HepG2 (cell line): Measurements from ENCODE around the gene ACSL3. TPM values are rescaled to one million over a fixed set of nuclear protein-coding genes. Genes with fewer than 3 reads are reported as not detected.
A peak's percentile ranks its signal among the peaks of the same experiment; 100 is the strongest.

ENCODE experiments used
- ATAC-seq: fragments of 200-7000 bp; cut with Tn5 transposase; 3 replicates; pipeline ENCODE4 v1.9.1; 2020; ENCODE audit warnings: mild to moderate bottlenecking, moderate library complexity
- BruUV-seq: library from RNA; stranded (reverse); fragments of 400-500 nt; replicated peaks from 2 replicates; lab custom pipeline; 2021; lab: Mats Ljungman, UMichigan
- CTCF ChIA-PET: fragments of 300-600 bp; formaldehyde crosslinking; extraction: SDS; loops from one replicate; lab custom pipeline; 2021; ENCODE audit warnings: low total read pairs, inconsistent platforms, low intra/inter-chr PET ratio; lab: Yijun Ruan, JAX
- POLR2A ChIA-PET: fragments of 350-600 bp; sonication (Branson Sonifier 250); formaldehyde crosslinking; loops from one replicate; lab custom pipeline; 2020; ENCODE audit warnings: antibody characterized with exemption, inconsistent platforms; lab: Yijun Ruan, JAX
- DNase-seq: peaks from one replicate; pipeline ENCODE4 v3.0.0-alpha.2; 2015; ENCODE audit warnings: low spot score
- FAIRE-seq: peaks from 3 replicates; lab custom pipeline; 2011; peaks lifted over from hg19 to GRCh38; lab: Jason Lieb, UNC
- H2AFZ ChIP-seq: one replicate; pipeline ENCODE4 v1.6.1; 2011; ENCODE audit warnings: low read length, inconsistent platforms
- H3K27ac ChIP-seq: fragments of 300-600 bp; 3 replicates; pipeline ENCODE4 v1.8.0; 2011; ENCODE audit warnings: mixed run types, mild to moderate bottlenecking, mixed read lengths, low read length, inconsistent platforms; ENCODE audit not compliant: insufficient read depth; ENCODE audit errors: extremely low read length
- H3K27me3 ChIP-seq, 2 experiments: fragments of 200-600 bp in 1 of 2; 2 replicates in 1 of 2; 3 replicates in 1 of 2; pipeline versions ENCODE4 v1.6.0 to v1.8.0; 2011; ENCODE audit warnings: low read length in 2 of 2, mild to moderate bottlenecking in 2 of 2, moderate library complexity in 2 of 2, inconsistent platforms in 1 of 2; ENCODE audit not compliant: insufficient read depth in 2 of 2, control insufficient read depth in 1 of 2
- H3K36me3 ChIP-seq, 2 experiments: fragments of 200-600 bp in 1 of 2; replicated peaks in 1 of 2; 2 replicates in 1 of 2; 3 replicates in 1 of 2; pipeline versions ENCODE4 v1.5.1 to v1.8.0; 2011; ENCODE audit warnings: low read length in 2 of 2, inconsistent platforms in 1 of 2; ENCODE audit not compliant: insufficient read depth in 2 of 2, control insufficient read depth in 1 of 2
- H3K4me1 ChIP-seq: 2 replicates; pipeline ENCODE4 v1.5.1; 2012; ENCODE audit warnings: low read length, inconsistent platforms; ENCODE audit not compliant: insufficient read depth
- H3K4me2 ChIP-seq: 2 replicates; pipeline ENCODE4 v1.6.0; 2011; ENCODE audit warnings: low read depth, low read length, inconsistent platforms
- H3K4me3 ChIP-seq, 3 experiments: fragments of 200-600 bp in 1 of 3; sonication (generic), shearing (Covaris generic) in 1 of 3; replicated peaks in 1 of 3; 2 replicates each; pipeline ENCODE4 v1.5.1; 2011 to 2016; ENCODE audit warnings: low read length in 3 of 3, inconsistent platforms in 2 of 3, low read depth in 2 of 3, mild to moderate bottlenecking in 2 of 3, control low read depth in 1 of 3, mixed read lengths in 1 of 3; ENCODE audit not compliant: insufficient read depth in 1 of 3
- H3K79me2 ChIP-seq: one replicate; pipeline ENCODE4 v1.6.1; 2011; ENCODE audit warnings: low read length, inconsistent platforms; ENCODE audit not compliant: insufficient read depth
- H3K9ac ChIP-seq: 2 replicates; pipeline ENCODE4 v1.6.0; 2011; ENCODE audit warnings: mild to moderate bottlenecking, low read depth, low read length, inconsistent platforms; ENCODE audit not compliant: insufficient read depth
- H3K9me3 ChIP-seq: 2 replicates; pipeline ENCODE4 v1.5.1; 2012; ENCODE audit warnings: mild to moderate bottlenecking, low read length
- H4K20me1 ChIP-seq: 2 replicates; pipeline ENCODE4 v1.6.0; 2011; ENCODE audit warnings: inconsistent platforms, mild to moderate bottlenecking, low read length, moderate library complexity; ENCODE audit not compliant: insufficient read depth
- ESRRA ChIP-seq: sonication (generic); formaldehyde crosslinking; IDR thresholded peaks from 2 replicates; pipeline ENCODE4 v1.5.1; 2020; ENCODE audit warnings: mild to moderate bottlenecking, low read depth, missing genetic modification reagents
- RBM22 ChIP-seq: fragments of 200-400 bp; formaldehyde crosslinking; optimal IDR thresholded peaks from 2 replicates; pipeline ENCODE3; 2017; ENCODE audit warnings: mild to moderate bottlenecking, low read length, moderate library complexity
- SMYD3 ChIP-seq: sonication (generic); formaldehyde crosslinking; IDR thresholded peaks from 2 replicates; pipeline ENCODE4 v1.8.1; 2023; ENCODE audit warnings: mild to moderate bottlenecking, missing genetic modification reagents
- ZFP36L2 ChIP-seq: sonication (generic); formaldehyde crosslinking; IDR thresholded peaks from 2 replicates; pipeline ENCODE4 v1.4.0; 2020; ENCODE audit warnings: missing genetic modification reagents
- WGBS: methylation state at CpG from one replicate; pipeline ENCODE4 v1.1.6; 2017; ENCODE audit warnings: low lambda C conversion rate; 5-methylcytosine and 5-hydroxymethylcytosine counted together
- in situ Hi-C: cut with HindIII; loops from 2 replicates; pipeline ENCODE4 v1.10.0; 2017; ENCODE audit warnings: low pct_unique_long_range_greater_than_20kb; ENCODE audit not compliant: extremely low pct_ligation_motif_present
- intact Hi-C: fragments of 100-400 bp; cut with micrococcal nuclease; formaldehyde crosslinking; loops from one replicate; pipeline ENCODE4 v1.10.0; 2022; ENCODE audit not compliant: unreplicated experiment
- polyA plus RNA-seq, 8 experiments: library from polyadenylated mRNA; depleted of rRNA in 3 of 8; stranded (reverse) in 7 of 8; unstranded in 1 of 8; fragments of >200 nt; fragmentation: Illumina TruSeq in 4 of 8; extraction: Trizol in 4 of 8; gene quantifications; 2 replicates each; pipeline versions ENCODE4 v1.2.1 to v1.2.3, GENCODE V29; 2011 to 2016; ENCODE audit warnings: low read depth in 4 of 8, missing spikeins in 1 of 8, mixed read lengths in 1 of 8; ENCODE audit not compliant: insufficient read depth in 1 of 8
- total RNA-seq, 5 experiments: library from RNA; depleted of rRNA; stranded (reverse); fragments of >200 nt; fragmentation: Illumina TruSeq; extraction: Trizol; gene quantifications; 2 replicates each; pipeline ENCODE4 v1.2.3, GENCODE V29; 2016; ENCODE audit warnings: low read depth in 1 of 5
- TF ChIP-seq, protein P1 (sequence below): sonication (generic); formaldehyde crosslinking; IDR thresholded peaks from 2 replicates; pipeline ENCODE4 v1.8.0; 2022; ENCODE audit warnings: missing genetic modification reagents, mild to moderate bottlenecking, borderline replicate concordance
- TF ChIP-seq, protein P2 (sequence below): IDR thresholded peaks from 2 replicates; pipeline ENCODE4 v1.6.1; 2016; ENCODE audit warnings: low read depth
- TF ChIP-seq, protein P3 (sequence below): sonication (generic); formaldehyde crosslinking; IDR thresholded peaks from 2 replicates; pipeline ENCODE4 v1.8.1; 2023; ENCODE audit warnings: mild to moderate bottlenecking, moderate library complexity, missing genetic modification reagents
- TF ChIP-seq, protein P4 (sequence below): sonication (generic); formaldehyde crosslinking; conservative IDR thresholded peaks from 2 replicates; pipeline ENCODE4 v1.8.0; 2022; ENCODE audit warnings: mild to moderate bottlenecking, moderate library complexity, missing genetic modification reagents

Gene ACSL3
- total and polyA plus RNA-seq, 2 of the 13 experiments (the other 11 are each of a cell fraction or from before 2014, with no cell fraction given) = 305 to 365 TPM

DNA sequence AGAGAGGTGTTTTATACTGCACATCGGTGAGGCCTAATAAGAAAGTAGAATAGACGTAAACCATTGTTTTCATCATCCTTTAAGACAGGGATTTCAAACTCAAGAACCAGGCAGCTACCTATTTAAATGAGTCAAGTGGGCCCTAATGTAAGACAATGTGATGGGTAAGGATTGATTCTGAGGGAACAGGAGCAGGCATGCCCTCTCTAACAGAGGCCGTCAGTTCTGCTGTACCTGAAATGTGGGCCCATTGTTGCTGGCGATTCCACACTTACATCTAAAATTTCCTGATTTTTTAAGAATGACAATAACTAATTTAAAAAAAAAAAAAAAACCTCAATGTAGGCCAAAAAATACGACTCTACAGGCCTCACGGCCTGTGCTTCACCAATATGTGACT is 67.5 kb downstream of the ACSL3 start:
- Histone ChIP-seq H3K4me1 (no peaks in the 10 kb centered on the region), H3K9me3 (no peaks in the 10 kb centered on the region), H4K20me1 (no peaks in the 10 kb centered on the region; the same call in none of the 2 replicates), H3K27ac (no peak overlapping the region), H3K27me3 (no peaks in the 10 kb centered on the region), H3K79me2 (peaks cover 8% of the 10 kb centered on the region), H2AFZ (no peak overlapping the region), H3K9ac (no peak overlapping the region), H3K4me2 (no peak overlapping the region), H3K4me3 (no peak overlapping the region), H3K36me3 (peaks cover 21 to 82% of the 10 kb centered on the region in 2 experiments)
- WGBS = 96% methylated on average over 6 of the region's 6 CpGs
- in situ Hi-C loops = no loop called here
- ATAC-seq (0 out of 3 replicates have a peak, but pooled peaks have one; percentile 10), DNase-seq (no peak), FAIRE-seq (no peak)
- TSS peak; percentile 19 for BruUV-seq
- intact Hi-C loops = no loop called here
- ChIA-PET POLR2A (no interaction called here), CTCF (interaction anchor here (1.2 kb wide), 1 partner anchor 237 kb away, joined by 3 read pairs; no protein-coding TSS in a partner anchor)
- TF ChIP-seq RBM22 (peak; percentile 94), ZFP36L2 (no peak), ESRRA (CRISPR knock-in tag) (no peak), SMYD3 (CRISPR knock-in tag) (no peak)
- TF ChIP-seq, protein P1, sequence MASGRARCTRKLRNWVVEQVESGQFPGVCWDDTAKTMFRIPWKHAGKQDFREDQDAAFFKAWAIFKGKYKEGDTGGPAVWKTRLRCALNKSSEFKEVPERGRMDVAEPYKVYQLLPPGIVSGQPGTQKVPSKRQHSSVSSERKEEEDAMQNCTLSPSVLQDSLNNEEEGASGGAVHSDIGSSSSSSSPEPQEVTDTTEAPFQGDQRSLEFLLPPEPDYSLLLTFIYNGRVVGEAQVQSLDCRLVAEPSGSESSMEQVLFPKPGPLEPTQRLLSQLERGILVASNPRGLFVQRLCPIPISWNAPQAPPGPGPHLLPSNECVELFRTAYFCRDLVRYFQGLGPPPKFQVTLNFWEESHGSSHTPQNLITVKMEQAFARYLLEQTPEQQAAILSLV (CRISPR knock-in tag) = no peak
- TF ChIP-seq, protein P2, sequence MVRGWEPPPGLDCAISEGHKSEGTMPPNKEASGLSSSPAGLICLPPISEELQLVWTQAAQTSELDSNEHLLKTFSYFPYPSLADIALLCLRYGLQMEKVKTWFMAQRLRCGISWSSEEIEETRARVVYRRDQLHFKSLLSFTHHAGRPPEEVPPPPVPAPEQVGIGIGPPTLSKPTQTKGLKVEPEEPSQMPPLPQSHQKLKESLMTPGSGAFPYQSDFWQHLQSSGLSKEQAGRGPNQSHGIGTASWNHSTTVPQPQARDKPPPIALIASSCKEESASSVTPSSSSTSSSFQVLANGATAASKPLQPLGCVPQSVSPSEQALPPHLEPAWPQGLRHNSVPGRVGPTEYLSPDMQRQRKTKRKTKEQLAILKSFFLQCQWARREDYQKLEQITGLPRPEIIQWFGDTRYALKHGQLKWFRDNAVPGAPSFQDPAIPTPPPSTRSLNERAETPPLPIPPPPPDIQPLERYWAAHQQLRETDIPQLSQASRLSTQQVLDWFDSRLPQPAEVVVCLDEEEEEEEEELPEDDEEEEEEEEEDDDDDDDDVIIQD = no peak
- TF ChIP-seq, protein P3, sequence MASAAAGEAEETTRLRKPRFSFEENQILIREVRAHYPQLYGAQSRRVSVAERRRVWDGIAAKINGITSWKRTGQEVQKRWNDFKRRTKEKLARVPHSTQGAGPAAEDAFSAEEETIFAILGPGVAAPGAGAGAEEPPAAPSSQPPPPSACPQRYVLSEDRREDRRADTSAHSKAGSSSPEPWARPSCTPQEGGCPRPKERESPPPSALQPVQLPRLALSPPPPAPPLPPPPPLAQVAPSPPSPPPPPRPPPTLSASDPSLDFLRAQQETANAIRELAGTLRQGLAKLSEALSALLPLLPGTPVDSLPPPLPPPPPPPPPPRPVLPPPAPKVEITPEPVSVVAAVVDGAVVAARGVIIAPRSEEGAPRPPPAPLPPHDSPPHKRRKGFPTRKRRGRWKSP (CRISPR knock-in tag) = no peak
- TF ChIP-seq, protein P4, sequence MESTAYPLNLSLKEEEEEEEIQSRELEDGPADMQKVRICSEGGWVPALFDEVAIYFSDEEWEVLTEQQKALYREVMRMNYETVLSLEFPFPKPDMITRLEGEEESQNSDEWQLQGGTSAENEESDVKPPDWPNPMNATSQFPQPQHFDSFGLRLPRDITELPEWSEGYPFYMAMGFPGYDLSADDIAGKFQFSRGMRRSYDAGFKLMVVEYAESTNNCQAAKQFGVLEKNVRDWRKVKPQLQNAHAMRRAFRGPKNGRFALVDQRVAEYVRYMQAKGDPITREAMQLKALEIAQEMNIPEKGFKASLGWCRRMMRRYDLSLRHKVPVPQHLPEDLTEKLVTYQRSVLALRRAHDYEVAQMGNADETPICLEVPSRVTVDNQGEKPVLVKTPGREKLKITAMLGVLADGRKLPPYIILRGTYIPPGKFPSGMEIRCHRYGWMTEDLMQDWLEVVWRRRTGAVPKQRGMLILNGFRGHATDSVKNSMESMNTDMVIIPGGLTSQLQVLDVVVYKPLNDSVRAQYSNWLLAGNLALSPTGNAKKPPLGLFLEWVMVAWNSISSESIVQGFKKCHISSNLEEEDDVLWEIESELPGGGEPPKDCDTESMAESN = no peak
